HepG2 (cell line): ENCODE data around the gene SHISA7. TPM values are rescaled to one million over a fixed set of nuclear protein-coding genes. Genes with fewer than 3 reads are reported as not detected.

Experiments used
- ERF ChIP-seq: IDR thresholded peaks from 2 replicates; pipeline ENCODE4 v1.6.1; 2018; ENCODE audit warnings: missing biosample characterization, missing genetic modification reagents
- HCFC1 ChIP-seq: fragments of 150-350 bp; IDR thresholded peaks from 2 replicates; pipeline ENCODE4 v1.6.1; 2014; ENCODE audit warnings: low read depth, low read length
- NFIC ChIP-seq: IDR thresholded peaks from 2 replicates; pipeline ENCODE4 v1.6.1; 2012; ENCODE audit warnings: mild to moderate bottlenecking, low read length, inconsistent platforms
- NFYC ChIP-seq: IDR thresholded peaks from 2 replicates; pipeline ENCODE4 v1.6.1; 2016; ENCODE audit warnings: missing genetic modification reagents, missing compliant biosample characterization
- NONO ChIP-seq, 2 experiments: fragments of 450-650 bp in 1 of 2; sonication (generic) in 1 of 2; formaldehyde crosslinking in 1 of 2; IDR thresholded peaks in 1 of 2; conservative IDR thresholded peaks in 1 of 2; 2 replicates each; pipeline versions ENCODE4 v1.6.1 to v1.8.0; 2017 to 2022; ENCODE audit warnings: mild to moderate bottlenecking in 1 of 2, missing genetic modification reagents in 1 of 2, moderate library complexity in 1 of 2
- NR2F6 ChIP-seq, 2 experiments: IDR thresholded peaks; 2 replicates each; pipeline ENCODE4 v1.6.1; 2016; ENCODE audit warnings: antibody characterized with exemption in 1 of 2, mild to moderate bottlenecking in 1 of 2
- ZNF225 ChIP-seq: sonication (generic); formaldehyde crosslinking; IDR thresholded peaks from 2 replicates; pipeline ENCODE4 v1.4.0; 2020; ENCODE audit warnings: mild to moderate bottlenecking, missing genetic modification reagents
- ZNF343 ChIP-seq: sonication (generic); formaldehyde crosslinking; IDR thresholded peaks from 2 replicates; pipeline ENCODE4 v1.4.0; 2020; ENCODE audit warnings: mild to moderate bottlenecking, missing genetic modification reagents
- ZNF546 ChIP-seq: sonication (generic); formaldehyde crosslinking; conservative IDR thresholded peaks from 2 replicates; pipeline ENCODE4 v1.8.1; 2023; ENCODE audit warnings: mild to moderate bottlenecking, missing genetic modification reagents
- polyA plus RNA-seq, 8 experiments: library from polyadenylated mRNA; depleted of rRNA in 3 of 8; stranded (reverse) in 7 of 8; unstranded in 1 of 8; fragments of >200 nt; fragmentation: Illumina TruSeq in 4 of 8; extraction: Trizol in 4 of 8; gene quantifications; 2 replicates each; pipeline versions ENCODE4 v1.2.1 to v1.2.3, GENCODE V29; 2011 to 2016; ENCODE audit warnings: low read depth in 4 of 8, missing spikeins in 1 of 8, mixed read lengths in 1 of 8; ENCODE audit not compliant: insufficient read depth in 1 of 8
- total RNA-seq, 5 experiments: library from RNA; depleted of rRNA; stranded (reverse); fragments of >200 nt; fragmentation: Illumina TruSeq; extraction: Trizol; gene quantifications; 2 replicates each; pipeline ENCODE4 v1.2.3, GENCODE V29; 2016; ENCODE audit warnings: low read depth in 1 of 5
- TF ChIP-seq, protein P1 (sequence below), 2 experiments: sonication (generic) in 1 of 2; formaldehyde crosslinking in 1 of 2; IDR thresholded peaks; 2 replicates each; pipeline versions ENCODE4 v1.6.1 to v1.9.0; 2014 to 2022; ENCODE audit warnings: antibody characterized with exemption in 1 of 2, borderline replicate concordance in 1 of 2, inconsistent platforms in 1 of 2, low read depth in 1 of 2, missing genetic modification reagents in 1 of 2
- TF ChIP-seq, protein P2 (sequence below): sonication (generic); formaldehyde crosslinking; IDR thresholded peaks from 2 replicates; pipeline ENCODE4 v1.4.0; 2020; ENCODE audit warnings: missing genetic modification reagents, mild to moderate bottlenecking, borderline replicate concordance
- TF ChIP-seq, protein P3 (sequence below): IDR thresholded peaks from 2 replicates; pipeline ENCODE4 v1.6.1; 2016; ENCODE audit warnings: control low read depth
- TF ChIP-seq, protein P4 (sequence below): sonication (generic); formaldehyde crosslinking; IDR thresholded peaks from 2 replicates; pipeline ENCODE4 v1.8.0; 2022; ENCODE audit warnings: low read depth, missing genetic modification reagents

The SHISA7 gene
- total and polyA plus RNA-seq, 2 of the 13 experiments (the other 11 are each of a cell fraction or from before 2014, with no cell fraction given): not detected

GRCh38 chr19:55476100-55476775 is 33.1 kb upstream of the SHISA7 start, which contains the start of gene ZNF628 (continued):
- peak; percentile 91; the same call in 1 of the 2 replicates for TF ChIP-seq ZNF225
- TF ChIP-seq NFYC: peak; percentile 96
- peak; percentile 92 for TF ChIP-seq HCFC1
- TF ChIP-seq, protein P1, sequence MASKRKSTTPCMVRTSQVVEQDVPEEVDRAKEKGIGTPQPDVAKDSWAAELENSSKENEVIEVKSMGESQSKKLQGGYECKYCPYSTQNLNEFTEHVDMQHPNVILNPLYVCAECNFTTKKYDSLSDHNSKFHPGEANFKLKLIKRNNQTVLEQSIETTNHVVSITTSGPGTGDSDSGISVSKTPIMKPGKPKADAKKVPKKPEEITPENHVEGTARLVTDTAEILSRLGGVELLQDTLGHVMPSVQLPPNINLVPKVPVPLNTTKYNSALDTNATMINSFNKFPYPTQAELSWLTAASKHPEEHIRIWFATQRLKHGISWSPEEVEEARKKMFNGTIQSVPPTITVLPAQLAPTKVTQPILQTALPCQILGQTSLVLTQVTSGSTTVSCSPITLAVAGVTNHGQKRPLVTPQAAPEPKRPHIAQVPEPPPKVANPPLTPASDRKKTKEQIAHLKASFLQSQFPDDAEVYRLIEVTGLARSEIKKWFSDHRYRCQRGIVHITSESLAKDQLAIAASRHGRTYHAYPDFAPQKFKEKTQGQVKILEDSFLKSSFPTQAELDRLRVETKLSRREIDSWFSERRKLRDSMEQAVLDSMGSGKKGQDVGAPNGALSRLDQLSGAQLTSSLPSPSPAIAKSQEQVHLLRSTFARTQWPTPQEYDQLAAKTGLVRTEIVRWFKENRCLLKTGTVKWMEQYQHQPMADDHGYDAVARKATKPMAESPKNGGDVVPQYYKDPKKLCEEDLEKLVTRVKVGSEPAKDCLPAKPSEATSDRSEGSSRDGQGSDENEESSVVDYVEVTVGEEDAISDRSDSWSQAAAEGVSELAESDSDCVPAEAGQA (IDR thresholded peaks at IDR 0.05; ENCODE audit: low read depth): peak; percentile 88
- TF ChIP-seq, protein P1 (CRISPR knock-in tag; IDR thresholded peaks at IDR 0.05; ENCODE audit: borderline replicate concordance): no peak
- peak; percentile 85; the same call in 1 of the 2 replicates for TF ChIP-seq ZNF343 (CRISPR knock-in tag)
- no peak for TF ChIP-seq NR2F6 (IDR thresholded peaks at IDR 0.05)
- no peak for TF ChIP-seq NR2F6 (CRISPR knock-in tag; IDR thresholded peaks at IDR 0.05)
- peak; percentile 93 for TF ChIP-seq ZNF546
- TF ChIP-seq, protein P2, sequence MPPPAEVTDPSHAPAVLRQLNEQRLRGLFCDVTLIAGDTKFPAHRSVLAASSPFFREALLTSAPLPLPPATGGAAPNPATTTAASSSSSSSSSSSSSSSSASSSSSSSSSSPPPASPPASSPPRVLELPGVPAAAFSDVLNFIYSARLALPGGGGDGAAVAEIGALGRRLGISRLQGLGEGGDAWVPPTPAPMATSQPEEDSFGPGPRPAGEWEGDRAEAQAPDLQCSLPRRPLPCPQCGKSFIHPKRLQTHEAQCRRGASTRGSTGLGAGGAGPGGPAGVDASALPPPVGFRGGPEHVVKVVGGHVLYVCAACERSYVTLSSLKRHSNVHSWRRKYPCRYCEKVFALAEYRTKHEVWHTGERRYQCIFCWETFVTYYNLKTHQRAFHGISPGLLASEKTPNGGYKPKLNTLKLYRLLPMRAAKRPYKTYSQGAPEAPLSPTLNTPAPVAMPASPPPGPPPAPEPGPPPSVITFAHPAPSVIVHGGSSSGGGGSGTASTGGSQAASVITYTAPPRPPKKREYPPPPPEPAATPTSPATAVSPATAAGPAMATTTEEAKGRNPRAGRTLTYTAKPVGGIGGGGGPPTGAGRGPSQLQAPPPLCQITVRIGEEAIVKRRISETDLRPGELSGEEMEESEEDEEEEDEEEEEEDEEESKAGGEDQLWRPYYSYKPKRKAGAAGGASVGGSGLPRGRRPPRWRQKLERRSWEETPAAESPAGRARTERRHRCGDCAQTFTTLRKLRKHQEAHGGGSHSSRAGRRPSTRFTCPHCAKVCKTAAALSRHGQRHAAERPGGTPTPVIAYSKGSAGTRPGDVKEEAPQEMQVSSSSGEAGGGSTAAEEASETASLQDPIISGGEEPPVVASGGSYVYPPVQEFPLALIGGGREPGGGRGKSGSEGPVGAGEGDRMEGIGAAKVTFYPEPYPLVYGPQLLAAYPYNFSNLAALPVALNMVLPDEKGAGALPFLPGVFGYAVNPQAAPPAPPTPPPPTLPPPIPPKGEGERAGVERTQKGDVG: peak; percentile 94; the same call in 1 of the 2 replicates
- TF ChIP-seq ERF: peak; percentile 77
- TF ChIP-seq NONO (IDR thresholded peaks at IDR 0.05): no peak
- no peak for TF ChIP-seq NONO (CRISPR knock-in tag; conservative IDR thresholded peaks at IDR 0.05)
- TF ChIP-seq, protein P3, sequence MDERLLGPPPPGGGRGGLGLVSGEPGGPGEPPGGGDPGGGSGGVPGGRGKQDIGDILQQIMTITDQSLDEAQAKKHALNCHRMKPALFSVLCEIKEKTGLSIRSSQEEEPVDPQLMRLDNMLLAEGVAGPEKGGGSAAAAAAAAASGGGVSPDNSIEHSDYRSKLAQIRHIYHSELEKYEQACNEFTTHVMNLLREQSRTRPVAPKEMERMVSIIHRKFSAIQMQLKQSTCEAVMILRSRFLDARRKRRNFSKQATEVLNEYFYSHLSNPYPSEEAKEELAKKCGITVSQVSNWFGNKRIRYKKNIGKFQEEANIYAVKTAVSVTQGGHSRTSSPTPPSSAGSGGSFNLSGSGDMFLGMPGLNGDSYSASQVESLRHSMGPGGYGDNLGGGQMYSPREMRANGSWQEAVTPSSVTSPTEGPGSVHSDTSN (CRISPR knock-in tag): no peak
- TF ChIP-seq NFIC: no peak
- TF ChIP-seq, protein P4, sequence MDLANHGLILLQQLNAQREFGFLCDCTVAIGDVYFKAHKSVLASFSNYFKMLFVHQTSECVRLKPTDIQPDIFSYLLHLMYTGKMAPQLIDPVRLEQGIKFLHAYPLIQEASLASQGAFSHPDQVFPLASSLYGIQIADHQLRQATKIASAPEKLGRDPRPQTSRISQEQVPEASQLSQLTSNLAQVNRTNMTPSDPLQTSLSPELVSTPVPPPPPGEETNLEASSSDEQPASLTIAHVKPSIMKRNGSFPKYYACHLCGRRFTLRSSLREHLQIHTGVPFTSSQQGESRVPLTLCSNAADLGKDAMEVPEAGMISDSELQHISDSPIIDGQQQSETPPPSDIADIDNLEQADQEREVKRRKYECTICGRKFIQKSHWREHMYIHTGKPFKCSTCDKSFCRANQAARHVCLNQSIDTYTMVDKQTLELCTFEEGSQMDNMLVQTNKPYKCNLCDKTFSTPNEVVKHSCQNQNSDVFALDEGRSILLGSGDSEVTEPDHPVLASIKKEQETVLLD (CRISPR knock-in tag): peak; percentile 98
